ENCODE data around the gene ZBTB16.

DNA sequence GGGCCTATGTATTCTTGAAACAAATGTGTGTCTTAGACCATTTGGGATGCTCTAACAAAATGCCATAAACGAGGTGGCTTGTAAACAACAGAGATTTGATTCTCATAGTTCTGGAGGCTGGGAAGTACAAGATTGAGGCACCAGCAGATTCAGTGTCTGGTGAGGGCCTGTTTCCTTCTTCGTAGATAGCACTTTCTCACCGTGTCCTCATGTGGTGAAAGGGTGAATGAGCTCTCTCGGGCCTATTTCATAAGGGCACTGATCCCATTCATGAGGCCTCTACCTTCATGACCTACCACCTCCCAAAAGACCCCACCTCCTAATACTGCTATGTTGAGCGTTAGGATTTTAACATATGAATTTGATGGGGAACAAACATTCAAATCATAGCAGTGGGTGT lies 230.3 kb downstream of the ZBTB16 start:
- no peak for TF ChIP-seq POLR2A (IDR thresholded peaks at IDR 0.05; ENCODE audit: low read length)
- no peak for TF ChIP-seq GATA1 (IDR thresholded peaks at IDR 0.05; ENCODE audit: low read depth, low read length)

Data from erythroblast (primary cell).